Skeletal muscle tissue (tissue), 4 donors: ENCODE results near the gene CAPN12. TPM values are rescaled to one million over a fixed set of nuclear protein-coding genes. Genes with fewer than 3 reads are reported as not detected.
"Not testable (repeated sequence)": the region's sequence is repeated elsewhere in the genome, so short reads cannot be mapped to it uniquely, and the experiment has no call there.

Experiments
- H3K27ac ChIP-seq: one replicate; pipeline ENCODE4 v1.7.0; 2013; ENCODE audit warnings: mild to moderate bottlenecking, low read depth, low read length, inconsistent platforms
- H3K27me3 ChIP-seq, 3 donors: one replicate each; pipeline ENCODE4 v1.7.0; 2013; ENCODE audit warnings: low read length in 3 of 3; ENCODE audit not compliant: control insufficient read depth in 3 of 3, insufficient read depth in 3 of 3
- H3K36me3 ChIP-seq, 3 donors: one replicate each; pipeline ENCODE4 v1.7.0; 2013; ENCODE audit warnings: low read length in 3 of 3; ENCODE audit not compliant: control insufficient read depth in 3 of 3, insufficient read depth in 3 of 3
- H3K4me1 ChIP-seq, 3 donors: one replicate each; pipeline ENCODE4 v1.7.0; 2013; ENCODE audit warnings: low read length in 3 of 3, mild to moderate bottlenecking in 3 of 3; ENCODE audit not compliant: control insufficient read depth in 3 of 3, insufficient read depth in 3 of 3
- H3K4me3 ChIP-seq, 3 donors: one replicate each; pipeline ENCODE4 v1.7.0; 2013; ENCODE audit warnings: low read length in 3 of 3
- H3K9ac ChIP-seq, 3 donors: one replicate each; pipeline ENCODE4 v1.7.0; 2013; ENCODE audit warnings: low read length in 3 of 3, mild to moderate bottlenecking in 3 of 3, moderate library complexity in 2 of 3, low read depth in 1 of 3
- H3K9me3 ChIP-seq, 3 donors: one replicate each; pipeline ENCODE4 v1.7.0; 2013; ENCODE audit warnings: low read length in 3 of 3; ENCODE audit not compliant: control insufficient read depth in 3 of 3
- total RNA-seq: library from RNA; depleted of rRNA; stranded (reverse); fragments of >200 nt; gene quantifications from one replicate; pipeline ENCODE4 v1.2.3, GENCODE V29; 2014
- donor health status: Osteomylitis.

CAPN12 gene
- total RNA-seq, 1 donor from 2014 or later: 0.52 TPM

DNA sequence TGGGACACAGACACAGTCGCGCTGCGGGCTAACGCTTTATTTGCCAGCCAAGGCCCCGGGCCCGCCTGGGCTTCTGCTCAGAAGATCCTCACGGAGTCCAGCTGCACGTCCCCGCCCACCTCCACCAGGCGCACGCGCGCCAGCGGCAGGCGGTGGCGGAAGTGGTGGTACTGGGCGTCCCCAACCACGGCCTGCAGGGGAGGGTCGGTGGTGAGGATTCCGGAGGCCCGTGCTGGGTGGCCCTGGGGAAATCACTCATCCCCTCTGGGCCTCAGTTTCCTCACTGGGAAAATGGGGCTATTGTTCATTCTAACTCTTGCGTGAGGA lies 26.6 kb upstream of the CAPN12 start:
- H3K4me3 ChIP-seq, H3K9ac ChIP-seq, H3K4me1 ChIP-seq, H3K36me3 ChIP-seq, H3K9me3 ChIP-seq, H3K27ac ChIP-seq, H3K27me3 ChIP-seq: not testable (repeated sequence)

DNA sequence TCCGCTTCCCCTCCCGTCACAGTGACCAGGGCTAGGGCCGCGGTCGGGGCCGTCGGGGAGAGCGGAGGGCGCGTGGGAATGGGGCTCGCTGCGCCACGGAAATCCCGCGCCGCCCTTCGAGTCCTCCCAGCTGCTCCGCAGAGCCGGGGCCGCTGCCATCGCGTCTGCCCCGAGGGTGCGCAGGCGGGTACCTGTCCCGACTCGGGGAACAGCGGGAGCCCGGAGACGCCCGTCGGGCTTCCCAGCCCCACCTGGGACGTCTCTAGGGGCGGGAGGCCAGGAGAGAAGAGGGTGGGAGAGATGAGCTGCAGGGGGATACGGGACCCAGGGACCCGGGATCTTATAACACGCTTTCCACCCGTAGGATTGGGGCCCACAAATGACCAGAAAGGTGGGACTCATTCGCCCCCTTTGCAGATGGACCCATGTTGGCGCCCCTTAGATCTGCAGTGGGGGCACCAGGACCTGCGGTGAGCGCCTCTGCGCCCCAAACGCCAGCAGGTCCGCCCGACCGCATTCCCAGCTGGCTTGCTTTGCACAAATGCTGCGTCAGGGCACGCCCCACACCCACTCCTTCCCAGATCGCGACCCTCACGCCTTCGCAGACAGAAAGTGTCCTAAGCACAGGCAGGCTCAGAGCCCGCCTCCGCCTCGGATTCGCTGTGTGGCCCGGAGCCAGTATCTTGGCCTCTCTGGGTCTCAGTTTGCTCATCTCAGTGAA lies 26.1 kb upstream of the CAPN12 start:
- not testable (repeated sequence) for H3K27ac ChIP-seq, H3K9me3 ChIP-seq, H3K27me3 ChIP-seq, H3K36me3 ChIP-seq, H3K4me1 ChIP-seq, H3K9ac ChIP-seq, H3K4me3 ChIP-seq

DNA sequence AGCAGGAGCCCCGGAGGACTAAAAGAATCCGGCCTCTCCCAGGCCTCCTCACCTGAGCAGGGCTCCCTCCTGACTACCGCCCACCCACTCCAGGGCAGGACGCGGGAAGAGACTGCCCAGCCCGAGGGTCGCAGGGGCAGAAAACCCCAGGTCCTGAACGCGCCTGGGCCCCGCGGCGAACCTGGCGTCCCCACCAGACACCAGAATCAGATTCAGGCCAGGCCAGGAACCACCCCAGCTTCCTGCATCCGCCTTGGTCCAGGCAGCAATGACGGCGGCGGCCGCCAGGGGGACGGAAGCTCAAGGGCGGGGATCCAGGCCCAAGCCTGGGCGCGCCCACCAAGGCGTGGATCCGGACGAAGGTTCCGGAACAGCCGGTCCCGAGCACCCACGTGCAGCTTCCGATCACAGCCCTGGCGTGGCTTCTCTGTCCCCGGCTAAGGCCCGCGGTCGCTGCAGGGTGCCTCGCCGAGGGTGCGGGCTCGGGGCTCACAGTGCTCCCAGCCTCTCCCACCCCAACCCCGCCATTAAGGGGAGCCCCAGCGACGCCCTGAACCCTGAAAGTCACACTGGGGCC lies 25.4 kb upstream of the CAPN12 start:
- H3K4me1 ChIP-seq: peaks cover 0 to 7% (median 2%) of the 10 kb centered on the region in 3 donors
- H3K9me3 ChIP-seq: no peaks in the 10 kb centered on the region
- peak overlapping the region in 1 of 3 donors; percentile 62 for H3K9ac ChIP-seq
- H3K27me3 ChIP-seq: no peaks in the 10 kb centered on the region
- H3K4me3 ChIP-seq: peak overlapping the region in 2 of 3 donors; percentile 14 to 52
- H3K27ac ChIP-seq: no peak overlapping the region
- no peaks in the 10 kb centered on the region for H3K36me3 ChIP-seq

GRCh38 chr19:38766276-38767047 lies 22.2 kb upstream of the CAPN12 start:
- H3K27me3 ChIP-seq: no peaks in the 10 kb centered on the region
- H3K27ac ChIP-seq: no peak overlapping the region
- no peaks in the 10 kb centered on the region for H3K9me3 ChIP-seq
- H3K36me3 ChIP-seq: no peaks in the 10 kb centered on the region
- H3K4me1 ChIP-seq: peaks cover 0 to 7% (median 2%) of the 10 kb centered on the region in 3 donors
- H3K4me3 ChIP-seq: no peak overlapping the region
- H3K9ac ChIP-seq: no peak overlapping the region

GRCh38 chr19:38765214-38765613 lies 20.9 kb upstream of the CAPN12 start:
- Histone ChIP-seq H3K27me3 (no peaks in the 10 kb centered on the region), H3K9ac (no peak overlapping the region), H3K4me1 (peaks cover 0 to 7% (median 2%) of the 10 kb centered on the region in 3 donors), H3K9me3 (no peaks in the 10 kb centered on the region), H3K4me3 (no peak overlapping the region), H3K27ac (no peak overlapping the region), H3K36me3 (no peaks in the 10 kb centered on the region)

GRCh38 chr19:38763795-38764220 lies 19.5 kb upstream of the CAPN12 start:
- H3K4me3 ChIP-seq: no peak overlapping the region
- H3K9ac ChIP-seq: no peak overlapping the region
- H3K27ac ChIP-seq: no peak overlapping the region
- no peaks in the 10 kb centered on the region for H3K4me1 ChIP-seq
- no peaks in the 10 kb centered on the region for H3K36me3 ChIP-seq
- H3K9me3 ChIP-seq: no peaks in the 10 kb centered on the region
- no peaks in the 10 kb centered on the region for H3K27me3 ChIP-seq

DNA sequence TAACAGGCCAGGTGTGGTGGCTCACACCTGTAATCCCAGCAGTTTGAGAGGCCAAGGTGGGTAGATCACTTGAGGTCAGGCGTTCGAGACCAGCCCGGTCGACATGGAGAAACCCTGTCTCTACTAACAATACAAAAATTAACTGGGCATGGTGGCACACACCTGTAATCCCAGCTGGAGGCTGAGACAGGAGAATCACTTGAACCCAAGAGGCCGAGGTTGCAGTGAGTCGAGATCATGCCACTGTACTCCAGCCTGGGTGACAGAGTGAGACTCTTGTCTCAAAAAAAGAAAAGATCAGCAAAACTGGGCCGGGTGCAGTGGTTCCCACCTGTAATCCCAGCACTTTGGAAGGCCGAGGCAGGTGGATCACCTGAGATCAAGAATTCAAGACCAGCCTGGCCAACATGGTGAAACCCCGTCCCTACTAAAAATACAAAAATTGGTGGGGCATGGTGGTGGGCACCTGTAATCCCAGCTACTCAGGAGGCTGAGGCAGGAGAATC lies 17.7 kb upstream of the CAPN12 start:
- H3K36me3 ChIP-seq, H3K4me3 ChIP-seq, H3K9ac ChIP-seq, H3K9me3 ChIP-seq, H3K27me3 ChIP-seq, H3K27ac ChIP-seq, H3K4me1 ChIP-seq: not testable (repeated sequence)

DNA sequence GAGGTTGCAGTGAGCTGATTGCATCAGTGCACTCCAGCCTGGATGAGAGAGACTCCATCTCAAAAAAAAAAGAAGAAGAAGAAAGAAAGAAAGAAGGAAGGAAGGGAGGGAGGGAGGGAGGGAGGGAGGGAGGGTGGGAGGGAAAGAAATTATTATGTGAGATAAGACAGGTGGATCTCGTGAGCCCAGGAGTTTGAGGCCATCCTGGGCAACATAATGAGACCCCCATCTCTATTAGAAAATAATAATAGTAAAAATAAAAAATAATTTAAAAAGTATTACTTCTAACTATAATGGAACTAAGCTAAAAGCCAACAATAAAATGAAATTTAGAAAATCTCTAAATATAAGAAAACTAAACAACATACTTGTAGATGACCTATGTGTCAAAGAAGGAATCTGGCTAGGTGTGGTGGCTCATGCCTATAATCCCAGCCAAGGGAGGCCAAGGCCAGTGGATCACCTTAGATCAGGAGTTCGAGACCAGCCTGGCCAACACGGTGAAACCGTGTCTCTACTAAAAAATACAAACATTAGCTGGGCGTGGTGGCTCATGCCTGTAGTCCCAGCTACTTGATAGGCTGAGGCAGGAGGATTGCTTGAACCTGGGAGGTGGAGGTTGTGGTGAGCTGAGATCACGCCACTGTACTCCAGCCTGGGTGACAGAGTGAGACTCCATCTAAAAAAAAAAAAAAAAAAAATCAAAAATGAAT lies 16.7 kb upstream of the CAPN12 start:
- not testable (repeated sequence) for H3K27ac ChIP-seq, H3K27me3 ChIP-seq, H3K9ac ChIP-seq, H3K36me3 ChIP-seq, H3K4me3 ChIP-seq, H3K4me1 ChIP-seq, H3K9me3 ChIP-seq

- no peaks in the 10 kb centered on the region for H3K9me3 ChIP-seq
- no peaks in the 10 kb centered on the region for H3K4me1 ChIP-seq
- H3K4me3 ChIP-seq: no peak overlapping the region
- no peaks in the 10 kb centered on the region for H3K36me3 ChIP-seq
- no peaks in the 10 kb centered on the region for H3K27me3 ChIP-seq
- no peak overlapping the region for H3K27ac ChIP-seq
- H3K9ac ChIP-seq: no peak overlapping the region
Measured at GRCh38 chr19:38759590-38760003, 15.3 kb upstream of the CAPN12 start.

GRCh38 chr19:38754196-38754595 lies 9.9 kb upstream of the CAPN12 start:
- H3K4me3 ChIP-seq, H3K9ac ChIP-seq, H3K27ac ChIP-seq, H3K27me3 ChIP-seq, H3K9me3 ChIP-seq, H3K4me1 ChIP-seq, H3K36me3 ChIP-seq: not testable (repeated sequence)
